Amygdala (tissue), 56 donors: ENCODE measurements around the gene FAM72B.
A peak's percentile ranks its signal among the peaks of the same experiment; 100 is the strongest.
"Not testable (repeated sequence)": the region's sequence is repeated elsewhere in the genome, so short reads cannot be mapped to it uniquely, and the experiment has no call there.

ENCODE experiments used
- DNase-seq, 56 donors: peaks; one replicate each; lab custom pipeline; 2025; lab: John Stamatoyannopoulos, UW

The FAM72B gene

GRCh38 chr1:121156958-121157603 is 27.1 kb downstream of the FAM72B start:
- DNase-seq, result not testable (repeated sequence)

DNA sequence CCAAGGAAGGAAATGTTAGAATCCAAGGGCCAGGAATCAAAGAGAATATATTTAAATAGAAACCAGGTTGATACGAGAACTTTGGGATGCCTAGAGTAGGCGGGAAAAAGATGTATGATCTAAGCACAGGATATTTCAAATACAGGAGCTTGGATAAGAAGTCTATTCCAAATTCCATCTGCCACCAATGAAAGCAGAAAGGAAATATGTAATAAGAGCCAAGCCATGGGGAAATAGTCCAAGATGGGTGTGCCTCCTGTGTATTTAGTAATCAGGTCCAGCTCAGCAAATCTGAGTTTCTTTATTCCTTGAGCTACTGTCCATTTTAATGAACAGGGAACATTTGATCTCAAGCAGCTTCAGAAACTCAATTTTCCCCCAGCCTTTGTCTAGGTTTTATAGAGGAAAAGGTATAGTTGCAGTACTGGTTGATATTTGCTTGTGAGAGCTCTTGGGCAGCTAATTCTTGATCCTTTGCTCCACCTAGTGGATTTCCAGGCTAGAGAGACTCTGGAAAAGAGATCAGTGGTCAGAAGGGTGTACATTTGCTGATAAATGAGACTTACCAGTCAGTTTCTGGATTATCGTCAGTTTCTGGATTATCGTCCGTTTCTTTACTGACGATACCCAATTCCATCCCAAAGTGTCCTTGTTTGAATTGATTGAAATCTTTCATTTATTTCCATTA is 28.3 kb downstream of the FAM72B start:
- DNase-seq, result peak in 1 of 56 donors; percentile 3

GRCh38 chr1:121154811-121155210 is 29.3 kb downstream of the FAM72B start:
- not testable (repeated sequence) for DNase-seq

DNA sequence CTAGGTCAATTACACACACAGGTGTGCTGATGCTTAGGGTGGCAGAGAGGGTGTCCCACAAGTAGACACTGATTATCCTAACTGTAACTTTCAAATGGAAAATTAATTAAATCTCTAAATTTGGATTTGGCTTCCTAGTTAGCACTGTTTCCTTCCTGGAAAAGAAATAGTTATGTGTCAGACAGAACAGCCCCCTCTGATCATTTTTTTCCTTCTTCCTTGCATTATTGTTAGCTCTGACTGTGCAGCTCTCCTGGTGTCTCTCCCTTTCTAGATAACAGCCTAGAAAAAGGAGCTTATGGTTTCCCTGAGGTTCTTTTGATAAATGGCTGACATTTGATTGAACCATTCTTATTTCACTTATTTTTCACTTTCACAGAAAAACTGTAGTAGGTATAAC is 31.4 kb downstream of the FAM72B start:
- DNase-seq, result not testable (repeated sequence)

GRCh38 chr1:121151294-121151693 is 32.8 kb downstream of the FAM72B start:
- DNase-seq, result not testable (repeated sequence)

DNA sequence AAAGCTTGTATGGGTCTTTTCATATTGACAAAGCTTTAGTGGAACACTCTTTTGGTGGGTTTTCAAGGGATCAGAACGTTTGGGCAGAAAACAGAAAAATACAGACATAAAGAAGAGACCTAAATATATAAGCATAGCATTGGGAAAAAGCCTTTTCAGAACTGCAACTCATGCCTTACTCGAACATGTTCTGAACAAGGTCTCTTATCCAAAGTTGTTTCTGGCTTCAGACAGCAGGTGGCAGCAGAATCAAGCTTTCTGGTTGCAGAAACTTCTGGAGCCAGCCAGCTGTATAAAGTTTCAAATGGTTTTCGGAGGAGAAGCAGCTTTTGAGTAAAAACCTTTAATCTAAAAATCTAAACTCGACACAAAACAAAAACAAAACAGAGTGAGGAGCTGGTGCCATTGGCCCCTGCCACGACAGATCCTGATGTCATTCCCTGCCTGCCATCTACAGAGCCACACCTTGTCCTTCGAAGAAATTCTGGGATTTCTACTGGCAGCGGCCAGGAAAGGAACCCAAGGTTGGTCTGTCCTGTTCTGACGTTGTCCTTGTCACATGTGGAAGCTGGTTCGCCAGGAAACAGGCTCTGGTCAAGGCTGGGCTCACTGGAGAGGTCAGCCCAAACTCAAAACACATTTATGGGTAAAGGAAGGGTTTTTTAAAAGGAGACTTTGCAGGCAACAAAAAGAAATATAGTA is 35.5 kb downstream of the FAM72B start:
- not testable (repeated sequence) for DNase-seq

GRCh38 chr1:121140393-121140792 is 43.7 kb downstream of the FAM72B start:
- not testable (repeated sequence) for DNase-seq

- DNase-seq, result not testable (repeated sequence)
Observed at GRCh38 chr1:121131494-121131893, 52.6 kb downstream of the FAM72B start.

- not testable (repeated sequence) for DNase-seq
Observed at GRCh38 chr1:121118480-121118824, 65.7 kb downstream of the FAM72B start.
